Stomach (tissue), 4 donors: Measurements from ENCODE around the gene NEMP1.

Experiments used
- CTCF ChIP-seq, 7 experiments: fragments of 450-650 bp in 4 of 7; fragments of 200-600 bp in 3 of 7; sonication (generic) in 3 of 7; IDR thresholded peaks; one replicate each; pipeline ENCODE4 v1.5.1; 2016 to 2019; ENCODE audit warnings: antibody characterized with exemption in 7 of 7, control low read depth in 2 of 7, mild to moderate bottlenecking in 1 of 7
- EP300 ChIP-seq: sonication (generic); formaldehyde crosslinking; IDR thresholded peaks from one replicate; pipeline ENCODE4 v1.6.1; 2017; ENCODE audit warnings: antibody characterized with exemption
- POLR2A ChIP-seq, 4 donors: fragments of 450-650 bp; IDR thresholded peaks; one replicate each; pipeline ENCODE4 v1.6.1; 2016; ENCODE audit warnings: antibody characterized with exemption in 4 of 4, control low read depth in 2 of 4, mild to moderate bottlenecking in 1 of 4, moderate library complexity in 1 of 4
- POLR2AphosphoS5 ChIP-seq, 3 donors: sonication (generic); formaldehyde crosslinking; IDR thresholded peaks; one replicate each; pipeline ENCODE4 v1.6.1; 2016; ENCODE audit warnings: antibody characterized with exemption in 3 of 3

GRCh38 chr12:57058454-57058853, 20.1 kb downstream of the NEMP1 start:
- TF ChIP-seq CTCF (IDR thresholded peaks at IDR 0.05) (no peak), POLR2A (IDR thresholded peaks at IDR 0.05) (no peak), POLR2AphosphoS5 (IDR thresholded peaks at IDR 0.05) (no peak), EP300 (no peak)
